Kasumi-1 (cell line): ENCODE data around the gene ADAMTS4.
A peak's percentile ranks its signal among the peaks of the same experiment; 100 is the strongest.

Source experiments
- DNase-seq, 2 experiments: peaks; one replicate each; lab custom pipeline; 2025; lab: John Stamatoyannopoulos, UW

ADAMTS4 gene

DNA sequence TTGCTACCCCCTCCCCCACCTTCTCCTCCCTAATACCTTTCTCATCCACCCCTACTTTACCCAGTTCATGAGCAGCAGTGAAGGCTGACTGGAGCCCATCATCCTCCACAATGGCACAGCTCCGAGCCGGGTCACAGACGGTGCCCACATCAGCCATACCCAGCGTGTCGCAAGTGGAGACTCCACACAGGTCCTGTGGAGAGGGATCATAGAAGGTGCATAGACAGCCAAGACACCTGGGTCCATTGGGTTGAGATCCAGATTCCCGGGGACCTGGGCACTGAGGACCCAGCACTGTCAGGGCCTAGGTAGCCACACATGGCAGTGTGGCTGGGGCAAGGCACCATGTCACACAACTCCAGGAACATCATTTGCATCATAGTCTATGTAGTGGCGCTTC, 2.7 kb downstream of the ADAMTS4 start:
- no peak for DNase-seq

DNA sequence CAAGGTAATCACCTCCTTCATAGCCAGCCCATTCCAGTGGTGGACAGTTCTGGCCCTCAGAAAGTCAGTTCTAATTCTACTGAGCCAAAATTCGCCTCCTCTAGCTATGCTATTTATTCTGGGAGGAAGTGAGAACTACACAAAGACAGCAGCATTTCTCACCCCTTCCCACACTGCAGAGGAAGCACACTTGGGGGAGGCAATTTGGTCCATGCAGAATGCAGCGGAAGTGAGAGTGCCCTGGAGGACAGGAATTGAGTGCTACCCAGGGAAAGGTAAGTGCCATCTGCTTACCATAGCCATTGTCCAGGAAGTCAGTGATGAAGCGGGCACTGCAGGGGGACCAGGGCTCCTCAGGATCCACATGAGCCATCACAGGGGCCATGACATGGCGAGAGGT, 3.7 kb downstream of the ADAMTS4 start:
- peak; percentile 12 to 25 for DNase-seq

DNA sequence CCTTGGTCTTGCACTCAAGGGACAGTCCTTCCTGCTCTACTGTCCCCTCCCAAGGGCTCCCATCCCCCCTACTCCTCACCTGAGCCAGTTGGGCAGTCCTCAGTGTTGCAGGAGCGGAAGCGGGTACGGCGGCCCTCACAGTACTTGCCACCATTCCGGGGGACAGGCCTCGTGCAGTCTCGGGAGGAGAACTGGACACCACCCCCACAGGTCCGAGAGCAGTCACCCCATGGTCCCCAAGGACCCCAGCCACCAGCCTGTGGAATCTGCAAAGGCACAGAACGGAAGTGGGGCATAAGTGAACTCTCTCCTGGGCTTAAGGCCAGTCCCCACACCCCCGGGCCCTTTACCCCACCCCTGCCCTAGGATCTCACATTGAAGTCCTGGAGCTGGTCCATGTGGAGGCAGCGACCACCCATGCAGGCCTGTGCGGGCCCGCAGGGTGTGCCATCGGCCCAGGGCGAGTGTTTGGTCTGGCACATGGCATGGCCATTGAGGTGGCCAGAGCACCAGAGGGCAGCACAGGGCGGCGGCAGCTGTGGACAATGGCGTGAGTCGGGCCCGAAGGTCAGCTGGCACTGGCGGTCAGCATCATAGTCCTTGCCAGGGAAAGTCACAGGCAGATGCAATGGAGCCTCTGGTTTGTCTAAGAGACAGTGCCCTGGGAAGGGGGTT, 5.2 kb downstream of the ADAMTS4 start:
- DNase-seq: no peak

- peak; percentile 91 to 93 for DNase-seq
Observed at GRCh38 chr1:161192476-161193465, 6.1 kb downstream of the ADAMTS4 start.

- DNase-seq: no peak
Observed at GRCh38 chr1:161191971-161192370, 6.9 kb downstream of the ADAMTS4 start.

DNA sequence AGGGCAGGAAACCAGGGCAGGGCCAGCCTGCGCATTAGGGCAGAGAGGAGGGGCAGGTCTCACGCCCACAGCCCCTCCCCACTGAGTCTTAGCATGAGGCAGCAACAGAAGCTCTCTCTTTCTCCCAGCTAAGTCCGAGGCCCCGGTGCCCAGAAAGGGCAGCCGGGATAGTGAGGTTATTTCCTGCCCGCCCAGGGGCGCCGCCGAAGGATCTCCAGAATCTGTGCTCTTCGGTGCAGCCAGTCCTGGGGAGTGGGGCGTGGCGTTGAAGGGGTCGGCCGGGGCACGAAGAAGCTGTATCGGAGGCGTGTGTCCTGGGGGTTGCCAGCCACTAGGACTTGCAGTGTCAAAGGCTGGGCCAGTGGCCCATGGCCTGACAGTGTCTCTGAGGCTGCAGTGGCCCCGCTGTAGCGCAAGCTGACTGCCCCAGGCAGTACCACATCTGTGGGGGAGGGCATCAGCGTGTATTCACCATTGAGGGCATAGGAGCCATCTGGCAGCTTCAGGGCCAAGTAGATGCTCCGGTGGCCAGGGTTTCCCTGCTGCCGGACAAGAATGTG, 7.8 kb downstream of the ADAMTS4 start:
- no peak for DNase-seq

DNA sequence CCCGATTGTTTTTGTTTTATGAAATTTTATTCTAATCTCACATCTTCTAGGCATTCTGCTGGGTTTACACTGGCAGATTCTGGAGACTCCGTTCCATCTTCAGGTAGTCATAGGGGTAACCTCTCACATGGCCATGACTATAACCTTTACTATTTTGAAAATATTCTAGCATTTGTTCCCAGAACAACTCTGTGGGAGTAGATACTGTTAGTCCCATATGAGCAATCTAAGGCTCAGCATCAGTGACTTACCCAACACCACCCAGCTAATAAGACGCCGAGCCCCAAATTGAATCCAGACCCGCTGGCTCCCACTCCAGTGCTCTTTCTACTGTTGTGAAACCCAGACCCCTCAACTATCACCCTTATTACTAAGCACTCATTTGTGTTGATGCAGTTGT, 9.8 kb downstream of the ADAMTS4 start:
- no peak for DNase-seq

DNA sequence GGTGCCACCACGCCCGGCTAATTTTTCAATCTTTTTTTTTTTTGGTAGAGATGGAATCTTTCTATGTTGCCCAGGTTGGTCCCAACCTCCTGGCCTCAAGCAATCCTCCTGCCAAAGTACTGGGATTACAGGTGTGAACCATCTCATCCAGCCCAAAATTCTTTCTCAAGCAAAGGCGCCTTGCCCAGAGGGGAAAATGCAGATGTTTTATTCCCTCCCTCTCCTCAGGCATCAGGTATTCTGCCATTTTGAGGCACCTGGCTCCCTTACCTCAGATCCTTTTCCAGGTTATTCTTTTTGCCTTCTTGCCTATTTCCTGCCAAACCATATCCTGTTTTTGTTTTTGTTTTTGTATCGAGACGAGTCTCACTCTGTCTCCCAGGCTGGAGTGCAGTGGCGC, 10.5 kb downstream of the ADAMTS4 start:
- DNase-seq: no peak

DNA sequence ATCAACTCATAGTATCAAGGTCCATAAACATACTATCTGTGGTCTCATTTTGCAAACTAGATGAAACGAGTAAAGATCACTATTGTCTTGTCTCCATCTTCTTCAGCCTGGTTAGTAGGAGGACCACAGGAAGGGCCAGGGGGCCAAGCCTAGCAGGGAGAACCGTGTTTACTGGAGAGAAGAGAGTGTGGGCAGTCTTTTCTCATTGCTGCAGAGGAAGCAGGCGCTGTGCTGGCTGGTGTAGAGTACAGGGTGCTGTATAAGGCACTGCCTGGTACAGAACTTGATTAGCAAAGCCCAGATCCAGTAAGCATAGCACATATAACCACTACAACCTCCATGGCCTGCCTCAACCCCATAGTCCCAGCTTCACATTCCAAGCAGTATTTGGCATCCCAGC, 11.5 kb downstream of the ADAMTS4 start:
- DNase-seq: no peak

GRCh38 chr1:161185732-161186311, 13.0 kb downstream of the ADAMTS4 start:
- DNase-seq: peak; percentile 82 to 84

DNA sequence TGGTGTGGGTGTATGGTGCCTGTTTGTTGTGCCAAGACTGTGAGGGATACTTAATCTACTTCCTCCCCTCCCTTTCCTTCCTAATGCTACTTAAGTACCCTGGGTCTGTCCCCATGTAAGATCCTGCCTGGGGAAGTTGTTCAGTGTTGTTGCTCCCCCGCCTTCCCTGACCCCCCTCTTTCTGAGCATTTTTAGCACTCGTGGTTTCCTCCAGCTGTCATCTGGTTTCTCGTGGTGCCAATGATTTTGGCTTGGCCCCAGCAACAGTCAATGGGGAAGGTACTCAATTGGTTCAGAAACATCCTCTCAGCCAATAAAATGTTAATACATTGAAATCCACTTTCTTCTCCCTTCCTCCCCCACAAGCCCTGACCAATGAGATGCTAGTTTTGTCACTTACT, 13.6 kb downstream of the ADAMTS4 start:
- DNase-seq: peak; percentile 99

DNA sequence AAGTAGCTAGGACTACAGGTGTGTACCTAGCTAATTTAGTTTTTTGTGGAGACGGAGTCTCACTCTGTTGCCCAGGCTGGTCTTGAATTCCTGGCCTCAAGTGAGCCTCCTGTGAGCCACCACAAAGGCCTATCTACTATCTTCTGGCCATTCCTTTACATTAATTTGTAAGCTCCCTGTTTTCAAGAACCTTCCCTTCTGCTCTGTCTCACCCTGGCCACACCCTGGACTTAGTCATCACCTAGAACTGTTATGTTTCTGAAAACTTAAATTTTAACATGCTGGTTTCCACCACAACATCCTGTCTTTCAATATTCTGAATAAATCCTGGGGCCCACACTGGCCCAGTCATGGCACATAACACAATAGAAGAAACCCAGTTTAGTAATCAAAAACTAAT, 16.6 kb downstream of the ADAMTS4 start:
- no peak for DNase-seq

DNA sequence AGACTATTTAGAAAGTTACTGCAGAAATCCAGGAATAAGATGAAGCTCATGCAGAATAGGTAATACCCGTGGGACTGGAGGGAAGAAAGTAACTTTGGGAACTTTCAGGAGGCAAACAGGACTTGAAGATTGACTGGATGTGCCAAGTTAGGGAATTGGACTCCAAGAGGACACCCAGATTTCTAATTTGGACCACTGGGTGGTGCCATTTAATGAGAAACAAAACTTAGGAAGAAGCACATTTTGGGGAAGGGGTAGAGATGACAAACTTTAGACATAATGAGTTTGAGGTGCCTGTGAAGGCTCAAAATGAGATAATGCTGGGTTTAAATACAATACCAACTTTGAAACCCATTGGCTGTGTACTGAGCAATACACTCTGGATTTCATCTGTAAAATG, 18.2 kb downstream of the ADAMTS4 start:
- DNase-seq: peak; percentile 62 to 64

GRCh38 chr1:161179698-161180097, 19.2 kb downstream of the ADAMTS4 start:
- no peak for DNase-seq

- DNase-seq: peak in 1 of 2 experiments; percentile 36
Observed at GRCh38 chr1:161177936-161178244, 21.0 kb downstream of the ADAMTS4 start.

DNA sequence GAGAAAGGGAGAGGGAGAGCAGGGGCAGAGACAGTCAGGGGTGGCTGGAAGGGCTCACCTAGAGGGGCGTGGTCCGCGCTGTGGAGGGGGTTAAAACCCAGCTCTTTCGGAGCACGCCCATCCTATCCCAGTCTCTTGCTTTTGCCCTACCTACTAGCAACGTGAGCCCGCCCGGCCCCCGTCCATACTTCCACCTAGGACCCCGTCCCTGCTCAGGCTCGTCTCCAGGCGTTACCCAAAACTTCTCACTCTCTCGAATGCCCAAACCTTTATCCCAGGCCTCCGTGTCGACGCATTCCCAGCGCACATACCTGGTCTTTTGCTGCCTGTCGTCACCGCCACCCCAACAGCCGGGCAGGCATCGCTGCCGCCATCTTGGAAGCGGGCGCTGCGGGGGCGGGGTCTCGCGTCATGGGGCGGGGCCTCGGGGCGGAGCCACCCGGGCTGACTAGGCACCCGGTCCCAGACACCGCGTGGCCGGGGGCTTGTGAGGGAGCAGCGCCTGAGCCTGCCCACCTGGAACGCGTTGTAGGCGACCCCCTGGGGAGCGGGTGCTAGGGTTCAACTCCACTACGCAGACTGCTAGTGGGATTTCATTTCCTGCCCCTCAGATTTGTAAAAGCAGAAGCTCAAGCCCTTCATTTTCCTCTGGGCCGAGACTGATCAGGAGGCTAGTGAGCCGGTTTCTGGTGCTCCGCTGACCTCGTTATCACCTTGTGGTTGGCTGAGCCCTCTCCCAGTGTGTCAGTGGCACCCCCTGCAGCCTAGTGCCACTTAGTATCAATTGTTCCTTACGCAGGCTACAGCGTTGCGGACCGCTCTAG, 21.5 kb downstream of the ADAMTS4 start, which contains the start of gene B4GALT3:
B4GALT3 (minus strand) TSS at position 396 of the 824 bp plus-strand sequence. CDS start 1,447 bp downstream, outside the sequence.
- DNase-seq: peak; percentile 66 to 73

GRCh38 chr1:161176468-161177111, 22.3 kb downstream of the ADAMTS4 start:
- DNase-seq: no peak

GRCh38 chr1:161175771-161176453, 22.9 kb downstream of the ADAMTS4 start:
- DNase-seq: no peak

- no peak for DNase-seq
Observed at GRCh38 chr1:161174911-161175310, 23.9 kb downstream of the ADAMTS4 start.

- DNase-seq: no peak
Observed at GRCh38 chr1:161173711-161174110, 25.1 kb downstream of the ADAMTS4 start.
